ENCODE data around the gene IL13RA1. TPM values are rescaled to one million over a fixed set of nuclear protein-coding genes. Genes with fewer than 3 reads are reported as not detected.

The IL13RA1 gene
- total and polyA plus RNA-seq, 2 of the 13 experiments (the other 11 are each of a cell fraction or from before 2014, with no cell fraction given) = 56.6 to 73.5 TPM

- no peak for TF ChIP-seq DNMT3B (CRISPR knock-in tag; conservative IDR thresholded peaks at IDR 0.05)
- no peak for TF ChIP-seq MAFK (conservative IDR thresholded peaks at IDR 0.05 in 1 of 2, IDR thresholded peaks at IDR 0.05 in 1 of 2; ENCODE audit: low read length in 2 of 2)
- no peak for TF ChIP-seq ARNT2 (CRISPR knock-in tag; IDR thresholded peaks at IDR 0.05; ENCODE audit: low read depth)
- TF ChIP-seq HNRNPUL1 (IDR thresholded peaks at IDR 0.05; ENCODE audit: low read depth, low read length) = no peak
- peak; percentile 79 for TF ChIP-seq BCL6 (CRISPR knock-in tag; IDR thresholded peaks at IDR 0.05)
- TF ChIP-seq ZFP36 (IDR thresholded peaks at IDR 0.05; ENCODE audit: borderline replicate concordance, low read depth, low read length, partially characterized antibody) = no peak
- no peak for TF ChIP-seq ZNF546 (CRISPR knock-in tag; conservative IDR thresholded peaks at IDR 0.05)
- no peak for TF ChIP-seq USF2 (IDR thresholded peaks at IDR 0.05; ENCODE audit: low read depth, low read length)
- TF ChIP-seq USF2 (CRISPR knock-in tag; IDR thresholded peaks at IDR 0.05; ENCODE audit: borderline replicate concordance) = no peak
- TF ChIP-seq MAFF (IDR thresholded peaks at IDR 0.05; ENCODE audit: low read depth, low read length) = no peak
- 0 out of 2 replicates have a peak, but pooled peaks have one; percentile 73 for TF ChIP-seq ZNF878 (CRISPR knock-in tag; IDR thresholded peaks at IDR 0.05)
- peak; percentile 48; the same call in 1 of the 2 replicates for TF ChIP-seq ZMYM4 (CRISPR knock-in tag; IDR thresholded peaks at IDR 0.05)
- TF ChIP-seq KDM1A (CRISPR knock-in tag; IDR thresholded peaks at IDR 0.05) = no peak
- TF ChIP-seq ZNF879 (CRISPR knock-in tag; IDR thresholded peaks at IDR 0.05) = no peak
- TF ChIP-seq MED1 (CRISPR knock-in tag; IDR thresholded peaks at IDR 0.05) = peak; percentile 68
- TF ChIP-seq ZBTB3 (CRISPR knock-in tag; IDR thresholded peaks at IDR 0.05; ENCODE audit: borderline replicate concordance, low read depth) = 0 out of 2 replicates have a peak, but pooled peaks have one; percentile 59
- TF ChIP-seq KLF13 (CRISPR knock-in tag; IDR thresholded peaks at IDR 0.05) = no peak
- TF ChIP-seq HDAC6 (IDR thresholded peaks at IDR 0.05; ENCODE audit: low read depth, low read length) = no peak
- peak; percentile 89 for TF ChIP-seq PAXIP1 (CRISPR knock-in tag; conservative IDR thresholded peaks at IDR 0.05)
- no peak for TF ChIP-seq TP53 (CRISPR knock-in tag; conservative IDR thresholded peaks at IDR 0.05)
- peak; percentile 91 for TF ChIP-seq RXRA (CRISPR knock-in tag; IDR thresholded peaks at IDR 0.05)
- no peak for TF ChIP-seq CBX1 (IDR thresholded peaks at IDR 0.05; ENCODE audit: low read depth)
- peak; percentile 40; the same call in 1 of the 2 replicates for TF ChIP-seq HOXA3 (CRISPR knock-in tag; IDR thresholded peaks at IDR 0.05)
- TF ChIP-seq HNRNPK (IDR thresholded peaks at IDR 0.05; ENCODE audit: low read depth, low read length, poor library complexity, severe bottlenecking) = no peak
These were observed at the start of gene IL13RA1 (continued) for GRCh38 chrX:118726887-118727685.
